Stimulated activated CD8-positive, alpha-beta memory T cell treated with anti-CD3 and anti-CD28 coated beads, Interleukin-12 subunit alpha, Interleukin-12 subunit beta, amount 100 ng/mL, for 4 hours (primary cell): ENCODE measurements around the gene LRRC15.

Experiments used
- DNase-seq: peaks from one replicate; pipeline ENCODE4 v3.0.0-alpha.2; 2020; ENCODE audit warnings: low read depth

The LRRC15 gene

DNA sequence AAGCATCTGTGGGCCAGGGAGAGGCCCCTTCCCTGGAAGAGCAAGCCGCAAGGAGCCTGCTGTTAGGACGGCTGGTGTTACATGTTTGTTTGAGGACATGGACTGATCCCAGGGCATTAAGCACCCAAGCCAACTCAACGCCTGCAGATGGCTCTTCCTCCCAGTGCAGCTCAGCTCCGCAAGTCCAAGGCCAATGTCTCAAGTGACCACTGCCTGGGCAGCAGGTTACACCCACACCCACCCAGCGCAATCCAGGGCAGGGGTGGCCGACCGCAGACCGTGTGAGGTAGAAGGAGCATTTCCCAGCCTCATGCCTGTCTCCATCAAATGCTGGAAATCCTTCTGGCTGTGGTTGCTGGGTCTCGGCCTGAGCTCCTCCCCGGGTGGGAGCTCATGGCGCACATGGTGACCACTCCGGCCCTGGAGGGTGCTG is 15.0 kb upstream of the LRRC15 start:
- DNase-seq = no peak

DNA sequence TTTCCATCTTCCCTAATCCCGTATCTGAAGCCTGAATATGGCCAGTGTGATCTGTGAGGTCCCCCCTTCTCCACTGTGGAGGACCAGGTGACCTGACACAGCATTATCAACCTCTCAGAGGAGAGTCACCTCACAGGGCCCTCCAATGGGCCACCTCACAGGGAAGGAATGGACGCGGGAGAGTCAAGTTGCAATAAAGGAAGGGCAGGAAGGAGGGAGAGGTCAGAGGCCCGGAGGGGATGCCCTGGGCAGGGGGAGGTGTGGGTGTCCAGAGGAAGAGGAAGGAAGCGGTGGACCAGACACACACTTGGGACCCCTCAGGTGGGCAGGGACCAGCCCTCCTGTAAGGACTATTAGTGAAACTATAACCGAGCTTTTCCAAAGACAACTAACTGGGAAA is 14.6 kb upstream of the LRRC15 start:
- no peak for DNase-seq

GRCh38 chr3:194383276-194383940 is 13.9 kb upstream of the LRRC15 start:
- DNase-seq = no peak

- DNase-seq = no peak
Measured at GRCh38 chr3:194382892-194383223, 13.3 kb upstream of the LRRC15 start.

- no peak for DNase-seq
Measured at GRCh38 chr3:194382196-194382891, 12.8 kb upstream of the LRRC15 start.

GRCh38 chr3:194381460-194381875 is 11.9 kb upstream of the LRRC15 start:
- DNase-seq = no peak

- no peak for DNase-seq
Measured at GRCh38 chr3:194380326-194380725, 10.8 kb upstream of the LRRC15 start.

DNA sequence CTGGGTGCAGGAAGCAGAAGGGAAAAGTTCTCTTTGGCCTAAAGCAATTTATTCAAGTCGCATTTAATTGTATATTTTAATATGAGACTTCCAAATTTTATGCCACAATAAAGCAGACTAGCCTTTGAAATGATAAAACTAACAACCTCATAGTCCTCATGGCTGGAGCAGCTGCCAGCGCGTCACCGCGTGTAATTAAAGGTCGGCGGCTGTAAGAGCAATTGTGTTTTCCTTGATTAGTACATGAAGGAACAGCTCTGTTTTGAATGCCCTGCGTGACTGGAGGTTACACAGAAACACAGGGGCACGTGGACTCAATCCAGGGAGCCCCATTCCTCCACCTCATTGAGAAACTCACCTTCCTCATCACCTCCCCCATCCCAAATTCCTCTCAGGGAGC is 10.1 kb upstream of the LRRC15 start:
- no peak for DNase-seq

GRCh38 chr3:194379231-194379630 is 9.7 kb upstream of the LRRC15 start:
- no peak for DNase-seq

- no peak for DNase-seq
Measured at GRCh38 chr3:194377708-194378107, 8.2 kb upstream of the LRRC15 start.

GRCh38 chr3:194376241-194376560 is 6.7 kb upstream of the LRRC15 start:
- DNase-seq = no peak

DNA sequence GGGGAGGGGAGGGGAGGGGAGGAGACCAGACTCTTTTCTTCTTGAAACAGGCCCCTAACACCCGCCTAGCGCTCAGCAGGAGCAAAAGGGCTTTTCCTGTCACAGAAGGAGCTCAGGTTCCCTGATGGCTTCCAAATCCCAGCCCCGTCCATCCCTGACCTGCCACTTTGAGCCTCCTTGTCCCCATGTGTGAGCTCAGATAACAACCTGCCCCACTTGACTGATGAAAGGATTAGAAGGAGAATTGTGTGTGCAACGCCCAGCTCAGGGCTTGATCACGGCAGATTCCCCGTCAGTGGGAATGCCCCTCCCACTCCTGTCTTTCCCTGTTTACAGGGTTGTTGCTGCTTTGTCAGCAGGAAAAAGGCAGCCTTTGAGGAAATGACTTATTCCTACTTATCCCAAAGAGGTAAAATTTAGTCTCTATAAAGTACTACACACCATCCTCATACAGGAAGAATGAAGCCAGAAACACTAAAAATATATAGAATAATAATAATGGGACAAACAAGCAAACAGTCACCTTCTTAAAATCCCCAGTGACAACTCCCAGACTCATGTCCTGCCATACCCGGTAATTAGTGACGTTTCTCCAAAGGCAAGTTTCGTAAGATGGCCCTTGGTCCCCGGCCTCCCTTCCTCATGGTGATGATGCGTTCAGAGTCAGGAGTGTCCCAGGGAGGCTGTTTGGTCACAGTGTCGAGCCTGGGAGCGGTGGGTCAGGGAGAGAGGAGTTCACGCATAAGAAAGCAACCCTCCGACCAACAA is 6.1 kb upstream of the LRRC15 start:
- no peak for DNase-seq

- DNase-seq = no peak
Measured at GRCh38 chr3:194374935-194375334, 5.4 kb upstream of the LRRC15 start.

DNA sequence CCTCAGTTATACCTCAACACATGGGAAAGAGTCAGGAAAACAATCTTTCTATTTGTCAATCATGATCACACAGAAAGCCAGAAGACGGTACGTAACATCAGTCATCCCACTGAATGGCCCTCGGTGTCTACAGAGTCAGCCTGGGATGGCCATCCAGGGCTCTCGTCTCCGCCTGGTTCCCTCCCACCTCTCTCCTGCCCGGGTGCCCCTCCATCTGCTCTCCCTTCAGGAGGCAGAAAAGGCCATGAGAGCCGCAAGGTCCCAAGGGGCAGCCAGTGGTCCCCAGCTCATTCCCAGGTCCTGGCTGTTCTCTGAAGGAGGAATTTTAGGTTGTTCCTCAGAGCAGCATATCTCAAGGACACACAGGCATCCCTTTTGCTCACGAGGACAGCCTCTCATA is 4.4 kb upstream of the LRRC15 start:
- DNase-seq = no peak

DNA sequence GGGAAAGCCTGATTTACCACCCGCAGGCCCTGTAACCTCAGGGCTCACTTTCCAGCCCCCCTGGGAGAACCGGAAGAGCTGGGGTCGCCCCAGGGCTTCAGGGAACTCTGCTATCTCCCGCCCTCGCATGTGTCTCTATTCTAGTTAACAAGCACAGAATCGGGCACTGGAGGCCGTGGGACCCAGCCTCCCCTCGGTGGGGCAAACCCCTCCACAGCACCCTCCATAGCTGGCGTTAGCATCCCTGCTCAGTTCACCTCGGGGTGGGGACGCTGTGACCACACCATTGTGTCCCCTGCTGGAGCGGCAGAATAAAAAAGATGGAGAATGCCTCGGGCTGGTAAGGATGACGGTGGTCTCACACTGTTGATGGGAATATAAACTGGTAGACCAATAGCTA is 3.5 kb upstream of the LRRC15 start:
- DNase-seq = no peak

- DNase-seq = no peak
Measured at GRCh38 chr3:194370753-194371152, 1.2 kb upstream of the LRRC15 start.

- DNase-seq = no peak
Measured at GRCh38 chr3:194368918-194369317, 625 bp downstream of the LRRC15 start.

DNA sequence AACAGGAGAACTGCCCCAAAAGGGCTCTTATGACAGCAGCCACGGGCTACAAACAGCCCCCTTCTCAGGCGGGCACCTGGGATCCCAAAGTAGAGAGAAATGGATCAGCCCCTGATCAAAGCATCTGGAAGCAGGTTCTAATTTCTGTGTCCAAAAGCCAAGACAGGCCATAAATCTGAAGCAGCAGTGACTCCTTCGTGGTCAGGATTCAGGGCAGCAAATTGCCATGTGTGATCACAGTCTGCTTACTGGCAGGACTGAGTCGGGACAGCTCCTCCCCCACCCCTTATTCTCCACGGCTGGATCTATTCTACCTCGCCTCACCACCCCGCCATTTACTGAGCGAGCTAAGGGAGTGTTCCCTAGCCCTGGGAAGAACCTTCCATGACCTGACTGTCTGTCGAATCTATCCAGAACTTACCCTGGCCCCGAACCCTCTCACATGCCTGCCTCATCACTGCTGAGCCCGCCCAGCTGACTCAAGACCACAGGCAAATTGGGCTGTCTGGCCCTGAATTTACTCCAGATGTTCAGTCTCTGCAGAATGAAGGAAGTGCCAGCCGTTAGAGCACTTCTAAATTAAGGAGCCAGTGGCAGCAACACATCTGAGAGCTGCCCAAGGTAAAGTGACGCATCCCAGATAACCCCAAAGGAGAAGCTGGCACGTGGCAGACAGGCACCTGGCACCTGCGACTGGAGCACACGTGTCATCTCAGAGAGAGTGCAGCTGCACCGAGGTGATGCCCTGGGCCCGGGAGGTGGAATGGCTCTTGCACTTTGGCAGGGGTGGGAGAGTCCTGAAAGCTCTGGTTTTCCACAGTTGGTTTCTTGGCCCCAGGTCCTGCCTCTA is 1.3 kb downstream of the LRRC15 start:
- DNase-seq = no peak

GRCh38 chr3:194365978-194366490 is 3.5 kb downstream of the LRRC15 start:
- no peak for DNase-seq

DNA sequence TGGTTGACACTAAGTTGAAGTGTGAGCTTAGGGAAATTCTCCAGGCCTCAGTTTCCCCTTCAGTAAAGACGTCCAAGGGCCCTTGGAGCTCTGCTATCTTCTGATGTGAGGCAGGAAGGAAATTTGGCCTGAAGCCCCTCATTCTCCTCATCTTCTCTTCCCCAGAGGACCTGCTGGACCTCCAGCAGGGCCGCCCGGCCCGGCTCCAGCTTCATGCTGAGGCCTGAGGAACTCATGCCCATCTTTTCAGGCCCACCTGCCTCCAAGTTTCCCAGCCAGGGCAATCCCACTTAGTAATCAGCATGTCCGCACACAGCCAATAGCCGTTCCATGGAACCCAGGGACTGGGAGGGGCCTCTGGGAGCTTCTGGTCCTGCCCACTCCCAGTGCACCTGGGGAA is 4.0 kb downstream of the LRRC15 start:
- no peak for DNase-seq

GRCh38 chr3:194364652-194365434 is 4.7 kb downstream of the LRRC15 start:
- no peak for DNase-seq

GRCh38 chr3:194364314-194364651 is 5.3 kb downstream of the LRRC15 start:
- no peak for DNase-seq
